MM.1S (cell line): ENCODE results near the gene SLC46A3.

Source experiments
- EZH2 ChIP-seq: fragments of 300-600 bp; sonication (generic); optimal IDR thresholded peaks from 2 replicates; pipeline ENCODE3; 2017; ENCODE audit warnings: low read depth, mild to moderate bottlenecking, antibody characterized with exemption, low read length, mixed read lengths
- EZH2phosphoT487 ChIP-seq: fragments of 300-600 bp; sonication (generic); IDR thresholded peaks from 2 replicates; pipeline ENCODE4 v1.6.1; 2018; ENCODE audit warnings: antibody characterized with exemption, low read length
- TF ChIP-seq, protein P1 (sequence below): fragments of 300-600 bp; sonication (generic); IDR thresholded peaks from 2 replicates; pipeline ENCODE4 v1.5.1; 2016; ENCODE audit warnings: antibody characterized with exemption, low read length, mixed read lengths

- TF ChIP-seq, protein P1, sequence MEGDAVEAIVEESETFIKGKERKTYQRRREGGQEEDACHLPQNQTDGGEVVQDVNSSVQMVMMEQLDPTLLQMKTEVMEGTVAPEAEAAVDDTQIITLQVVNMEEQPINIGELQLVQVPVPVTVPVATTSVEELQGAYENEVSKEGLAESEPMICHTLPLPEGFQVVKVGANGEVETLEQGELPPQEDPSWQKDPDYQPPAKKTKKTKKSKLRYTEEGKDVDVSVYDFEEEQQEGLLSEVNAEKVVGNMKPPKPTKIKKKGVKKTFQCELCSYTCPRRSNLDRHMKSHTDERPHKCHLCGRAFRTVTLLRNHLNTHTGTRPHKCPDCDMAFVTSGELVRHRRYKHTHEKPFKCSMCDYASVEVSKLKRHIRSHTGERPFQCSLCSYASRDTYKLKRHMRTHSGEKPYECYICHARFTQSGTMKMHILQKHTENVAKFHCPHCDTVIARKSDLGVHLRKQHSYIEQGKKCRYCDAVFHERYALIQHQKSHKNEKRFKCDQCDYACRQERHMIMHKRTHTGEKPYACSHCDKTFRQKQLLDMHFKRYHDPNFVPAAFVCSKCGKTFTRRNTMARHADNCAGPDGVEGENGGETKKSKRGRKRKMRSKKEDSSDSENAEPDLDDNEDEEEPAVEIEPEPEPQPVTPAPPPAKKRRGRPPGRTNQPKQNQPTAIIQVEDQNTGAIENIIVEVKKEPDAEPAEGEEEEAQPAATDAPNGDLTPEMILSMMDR: no peak
- TF ChIP-seq EZH2: no peak
- TF ChIP-seq EZH2phosphoT487: no peak
Measured at GRCh38 chr13:28728642-28729041, 9.9 kb upstream of the SLC46A3 start.
